T-helper 17 cell (primary cell): ENCODE measurements around the gene CEP295NL. TPM values are rescaled to one million over a fixed set of nuclear protein-coding genes. Genes with fewer than 3 reads are reported as not detected.
"Not testable (repeated sequence)": the region's sequence is repeated elsewhere in the genome, so short reads cannot be mapped to it uniquely, and the experiment has no call there.

Experiments used
- ATAC-seq: fragments of 150-1000 bp; cut with Tn5 transposase; 2 replicates; pipeline ENCODE4 v1.10.0; 2021; ENCODE audit warnings: mild to moderate bottlenecking, moderate library complexity
- DNase-seq, 3 donors: peaks; one replicate each; pipeline versions ENCODE4 v3.0.0 to v3.0.0-alpha.2; 2020 to 2021
- H3K9me3 ChIP-seq: one replicate; pipeline ENCODE4 v1.7.0; 2013; ENCODE audit warnings: low read length, mild to moderate bottlenecking; ENCODE audit not compliant: control insufficient read depth, poor library complexity, severe bottlenecking
- H3K27ac Mint-ChIP-seq: one replicate; pipeline ENCODE4 v1.8.0; 2022; ENCODE audit warnings: mild to moderate bottlenecking, moderate library complexity, mixed read lengths
- H3K27me3 Mint-ChIP-seq: one replicate; pipeline ENCODE4 v1.8.0; 2022; ENCODE audit warnings: mixed read lengths
- H3K36me3 Mint-ChIP-seq: one replicate; pipeline ENCODE4 v1.8.0; 2022; ENCODE audit warnings: low read depth, mixed read lengths
- H3K4me1 Mint-ChIP-seq: one replicate; pipeline ENCODE4 v1.8.0; 2022; ENCODE audit warnings: mild to moderate bottlenecking, mixed read lengths
- H3K4me3 Mint-ChIP-seq: one replicate; pipeline ENCODE4 v1.8.0; 2022; ENCODE audit warnings: mild to moderate bottlenecking, moderate library complexity, mixed read lengths
- total RNA-seq, 4 donors: library from RNA in 2 of 4; stranded (reverse) in 2 of 4; gene quantifications; one replicate each; pipeline ENCODE4 v1.2.3 and lab custom pipeline; 2022 to 2026

The CEP295NL gene, protein sequence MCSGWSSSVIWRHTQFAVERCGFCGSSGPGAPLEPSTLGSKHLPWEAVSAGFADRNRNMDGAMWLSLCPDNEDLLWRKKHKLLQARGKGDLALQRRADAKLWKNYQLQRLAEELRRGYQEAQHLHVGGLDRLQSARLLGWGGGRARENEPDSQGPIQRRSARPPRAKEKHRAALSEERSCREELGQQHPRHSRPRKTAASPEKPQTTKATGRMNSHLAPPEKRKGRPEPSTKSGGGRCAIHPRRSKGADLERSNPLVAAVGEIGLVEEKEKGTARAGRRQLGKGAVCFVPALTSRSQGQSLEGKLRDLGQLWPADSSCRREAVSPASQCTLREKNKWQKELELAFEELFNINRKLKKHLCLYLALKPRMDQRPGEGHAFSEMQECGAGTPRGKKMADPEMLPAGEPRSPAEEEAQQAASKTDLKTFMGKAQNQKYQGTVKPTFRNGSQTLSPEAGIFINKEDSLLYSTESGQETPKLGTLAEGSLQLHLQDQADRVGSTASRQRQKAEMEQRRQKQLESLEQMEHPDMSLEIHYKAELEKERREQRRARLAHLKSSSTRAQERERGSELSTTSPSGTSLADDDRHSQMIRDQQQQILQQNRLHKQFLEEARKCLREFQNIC
- total RNA-seq (1 to 10 TPM; 2.0 to 2.9 TPM), total RNA-seq (lab: John Stamatoyannopoulos, UW) (0 to 0.60 reads per million in 2 donors)

- DNase-seq (no peak), ATAC-seq (peak; percentile 35)
- Mint-ChIP-seq H3K4me3 (peak within 1 kb of the TSS; percentile 28), H3K27me3 (peaks cover 14% of the 10 kb centered on the region), H3K27ac (no peak within 1 kb of the TSS), H3K36me3 (no peaks in the 10 kb centered on the region), H3K4me1 (peaks cover 7% of the 10 kb centered on the region)
- H3K9me3 ChIP-seq, result no peaks in the 10 kb centered on the region
These were observed at the start of gene CEP295NL for GRCh38 chr17:78903101-78903779. TSS of gene CEP295NL (minus strand) at chr17:78903201. CDS start at chr17:78901828, 1,373 bp downstream.

- H3K4me1 Mint-ChIP-seq, result no peaks in the 10 kb centered on the region
- H3K9me3 ChIP-seq, result peaks cover 10% of the 10 kb centered on the region
- ATAC-seq, result no peak
- no peak overlapping the region for H3K27ac Mint-ChIP-seq
- DNase-seq, result no peak
- H3K27me3 Mint-ChIP-seq, result peaks cover 32% of the 10 kb centered on the region
- H3K4me3 Mint-ChIP-seq, result no peak overlapping the region
- H3K36me3 Mint-ChIP-seq, result no peaks in the 10 kb centered on the region
These were observed 49.7 kb upstream of the CEP295NL start for GRCh38 chr17:78952706-78953105.

DNA sequence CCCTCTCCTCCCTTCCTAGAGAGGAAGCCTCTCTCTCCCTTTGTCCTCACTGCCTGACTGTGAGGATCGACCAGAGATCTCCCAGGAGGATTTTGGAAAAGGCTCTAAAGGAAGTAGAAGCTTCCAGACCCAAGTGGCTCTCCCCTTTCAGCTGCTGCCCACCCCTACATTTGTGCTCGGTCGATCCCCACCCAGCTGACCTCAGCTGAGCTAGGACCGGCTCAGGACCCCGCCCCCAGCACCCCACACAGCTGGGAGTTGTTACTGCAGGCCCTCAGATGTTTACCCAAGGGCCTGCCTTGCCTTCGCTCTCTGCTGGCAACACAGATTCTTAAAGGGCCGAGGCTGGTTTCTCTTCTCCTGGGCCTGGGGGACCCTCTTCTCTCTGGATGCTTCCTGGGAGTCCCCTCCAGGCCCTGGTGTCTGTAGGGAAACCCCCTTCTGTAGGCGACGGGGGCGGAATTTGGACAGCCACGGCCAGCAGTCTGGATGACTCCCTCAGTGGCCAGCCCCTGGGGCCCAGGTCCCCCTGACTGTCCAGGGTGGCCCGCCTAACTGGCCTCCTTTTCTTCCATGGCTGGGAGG lies 49.1 kb upstream of the CEP295NL start:
- DNase-seq, result no peak
- no peak overlapping the region for H3K27ac Mint-ChIP-seq
- H3K9me3 ChIP-seq, result peaks cover 10% of the 10 kb centered on the region
- H3K4me3 Mint-ChIP-seq, result no peak overlapping the region
- H3K36me3 Mint-ChIP-seq, result no peaks in the 10 kb centered on the region
- H3K4me1 Mint-ChIP-seq, result no peaks in the 10 kb centered on the region
- peaks cover 28% of the 10 kb centered on the region for H3K27me3 Mint-ChIP-seq
- no peak for ATAC-seq

DNA sequence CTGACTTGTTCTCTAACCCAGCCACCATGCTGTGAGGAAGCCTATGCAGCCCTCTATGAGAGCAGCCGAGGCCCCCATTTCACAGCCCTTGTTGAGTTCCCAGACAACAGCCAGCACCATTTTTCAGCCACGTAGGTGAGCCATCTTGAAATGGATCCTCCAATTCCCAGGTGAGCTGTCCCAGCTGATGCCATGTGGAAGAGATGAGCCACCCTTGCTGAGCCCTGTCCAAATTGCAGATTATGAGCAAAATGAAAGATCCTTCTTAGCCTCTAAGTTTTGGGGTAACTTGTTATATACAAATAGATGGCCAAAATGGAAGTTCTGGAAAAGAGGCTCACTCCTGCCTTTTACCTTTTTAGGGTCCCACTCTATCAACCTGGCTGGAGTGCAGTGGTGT lies 47.9 kb upstream of the CEP295NL start:
- Mint-ChIP-seq H3K27ac (no peak overlapping the region), H3K36me3 (no peaks in the 10 kb centered on the region), H3K4me3 (no peak overlapping the region), H3K27me3 (peaks cover 34% of the 10 kb centered on the region), H3K4me1 (no peaks in the 10 kb centered on the region)
- H3K9me3 ChIP-seq, result peaks cover 10% of the 10 kb centered on the region
- no peak for ATAC-seq
- DNase-seq, result no peak

DNA sequence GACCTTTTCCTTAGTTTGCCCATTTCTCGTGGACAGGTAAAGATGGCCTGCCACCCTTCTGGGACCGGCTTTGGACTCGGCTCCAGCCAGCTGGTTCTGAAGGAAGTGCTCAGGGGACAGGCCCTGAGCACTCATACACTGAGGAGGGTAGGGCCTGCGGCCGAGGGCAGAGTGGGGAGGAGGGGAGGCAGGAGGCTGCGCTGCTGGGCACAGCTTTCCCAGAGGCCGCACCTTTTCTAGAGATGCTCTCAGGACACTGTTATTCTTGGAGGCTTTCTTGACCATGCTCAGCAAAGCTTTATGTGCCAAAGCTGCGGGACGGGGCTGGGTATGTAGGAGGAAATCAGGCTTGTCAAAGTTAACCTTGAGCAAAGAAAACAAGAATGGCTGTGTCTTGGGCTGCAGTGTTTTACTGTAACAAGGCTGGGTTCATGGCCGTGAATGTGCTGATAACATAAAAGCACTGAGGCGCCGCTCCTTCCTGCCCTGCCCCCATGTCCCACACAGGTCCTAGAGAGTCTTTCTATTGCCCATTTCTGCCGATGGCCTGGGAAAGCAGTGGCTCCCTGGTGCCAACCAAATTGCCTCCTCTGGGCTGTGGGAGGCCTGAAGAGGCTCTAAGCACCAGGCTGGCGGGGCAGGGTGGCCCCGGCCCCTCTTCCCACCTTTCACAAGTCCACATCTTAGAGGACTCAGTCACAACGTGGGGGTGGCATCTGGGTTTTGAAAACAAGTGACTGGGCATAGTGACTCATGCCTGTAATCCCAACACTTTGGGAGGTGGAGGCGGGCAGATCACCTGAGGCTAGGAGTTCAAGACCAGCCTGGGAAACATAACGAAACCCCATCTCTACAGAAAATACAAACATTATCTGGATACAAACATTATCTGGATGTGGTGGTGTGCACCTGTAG lies 44.5 kb upstream of the CEP295NL start:
- ATAC-seq (no peak), DNase-seq (no peak)
- no peak overlapping the region for H3K27ac Mint-ChIP-seq
- H3K9me3 ChIP-seq, result peaks cover 10% of the 10 kb centered on the region
- peaks cover 22% of the 10 kb centered on the region for H3K27me3 Mint-ChIP-seq
- H3K36me3 Mint-ChIP-seq, result no peaks in the 10 kb centered on the region
- H3K4me3 Mint-ChIP-seq, result no peak overlapping the region
- H3K4me1 Mint-ChIP-seq, result no peaks in the 10 kb centered on the region

GRCh38 chr17:78946631-78947030 lies 43.6 kb upstream of the CEP295NL start:
- Mint-ChIP-seq H3K27me3 (peaks cover 18% of the 10 kb centered on the region), H3K36me3 (no peaks in the 10 kb centered on the region), H3K27ac (no peak overlapping the region), H3K4me1 (no peaks in the 10 kb centered on the region), H3K4me3 (no peak overlapping the region)
- peaks cover 10% of the 10 kb centered on the region for H3K9me3 ChIP-seq
- ATAC-seq, result no peak
- no peak for DNase-seq

DNA sequence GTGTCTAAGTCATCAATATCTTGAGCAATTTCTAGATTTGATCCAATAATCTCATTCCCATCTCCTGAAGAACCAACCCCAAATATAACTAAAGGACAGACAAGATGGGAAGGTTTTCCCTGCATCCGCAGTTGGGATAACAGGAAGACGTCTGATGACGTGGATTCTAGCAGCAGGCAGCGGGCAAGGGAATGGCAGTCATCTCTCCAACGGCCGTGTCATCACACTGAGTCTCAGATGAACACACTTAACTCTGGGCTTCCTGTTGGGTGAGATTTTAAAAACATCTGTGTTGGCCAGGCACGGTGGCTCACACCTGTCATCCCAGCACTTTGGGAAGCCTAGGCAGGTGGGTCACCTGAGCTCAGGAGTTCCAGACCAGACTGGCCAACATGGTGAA lies 43.1 kb upstream of the CEP295NL start:
- no peaks in the 10 kb centered on the region for H3K36me3 Mint-ChIP-seq
- H3K9me3 ChIP-seq, result peaks cover 9% of the 10 kb centered on the region
- no peak overlapping the region for H3K27ac Mint-ChIP-seq
- no peak overlapping the region for H3K4me3 Mint-ChIP-seq
- H3K4me1 Mint-ChIP-seq, result no peaks in the 10 kb centered on the region
- peaks cover 18% of the 10 kb centered on the region for H3K27me3 Mint-ChIP-seq
- DNase-seq, result no peak
- no peak for ATAC-seq

DNA sequence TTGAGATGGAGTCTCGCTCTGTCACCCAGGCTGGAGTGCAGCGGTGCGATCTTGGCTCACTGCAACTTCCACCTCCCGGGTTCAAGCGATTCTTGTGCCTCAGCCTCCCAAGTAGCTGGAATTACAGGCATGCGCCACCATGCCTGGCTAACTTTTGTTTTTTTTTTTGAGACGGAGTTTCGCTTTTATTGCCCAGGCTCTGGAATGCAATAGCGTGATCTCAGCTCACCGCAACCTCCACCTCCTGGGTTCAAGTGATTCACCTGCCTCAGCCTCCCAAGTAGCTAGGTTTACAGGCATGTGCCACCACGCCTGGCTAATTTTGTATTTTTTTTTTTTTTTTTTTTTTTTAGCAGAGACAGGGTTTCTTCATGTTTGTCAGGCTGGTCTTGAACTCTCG lies 42.5 kb upstream of the CEP295NL start:
- H3K4me3 Mint-ChIP-seq, DNase-seq, H3K9me3 ChIP-seq, H3K36me3 Mint-ChIP-seq, H3K4me1 Mint-ChIP-seq, H3K27ac Mint-ChIP-seq, ATAC-seq: not testable (repeated sequence)
- H3K27me3 Mint-ChIP-seq, result peaks cover 18% of the 10 kb centered on the region

GRCh38 chr17:78944956-78945355 lies 42.0 kb upstream of the CEP295NL start:
- ATAC-seq (no peak), DNase-seq (no peak)
- H3K36me3 Mint-ChIP-seq, result no peaks in the 10 kb centered on the region
- no peak overlapping the region for H3K4me3 Mint-ChIP-seq
- H3K27ac Mint-ChIP-seq, result no peak overlapping the region
- peaks cover 18% of the 10 kb centered on the region for H3K27me3 Mint-ChIP-seq
- no peaks in the 10 kb centered on the region for H3K9me3 ChIP-seq
- no peaks in the 10 kb centered on the region for H3K4me1 Mint-ChIP-seq

DNA sequence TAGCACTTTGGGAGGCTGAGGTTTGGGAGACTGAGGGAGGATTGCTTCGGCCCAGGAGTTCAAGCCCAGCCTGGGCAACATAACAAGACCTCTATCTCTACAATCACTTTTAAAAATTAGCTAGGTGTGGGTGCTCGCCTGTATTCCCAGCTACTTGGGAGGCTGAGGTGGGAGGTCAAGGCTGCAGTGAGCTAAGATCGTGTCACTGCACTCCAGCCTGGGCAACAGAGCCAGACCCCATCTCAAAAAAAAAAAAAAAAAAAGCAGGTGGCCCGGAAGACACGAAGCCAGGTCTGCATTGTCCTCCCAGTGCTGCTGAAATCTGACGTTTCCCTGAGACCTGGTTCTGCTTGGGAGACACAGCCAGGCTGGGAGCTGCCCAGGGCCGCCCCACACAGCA lies 41.0 kb upstream of the CEP295NL start:
- Mint-ChIP-seq H3K36me3 (no peaks in the 10 kb centered on the region), H3K4me3 (no peak overlapping the region), H3K4me1 (no peaks in the 10 kb centered on the region), H3K27me3 (peaks cover 18% of the 10 kb centered on the region), H3K27ac (no peak overlapping the region)
- no peaks in the 10 kb centered on the region for H3K9me3 ChIP-seq
- no peak for ATAC-seq
- DNase-seq, result no peak

- ATAC-seq (no peak), DNase-seq (no peak)
- H3K27ac Mint-ChIP-seq, result no peak overlapping the region
- H3K4me3 Mint-ChIP-seq, result no peak overlapping the region
- no peaks in the 10 kb centered on the region for H3K36me3 Mint-ChIP-seq
- no peaks in the 10 kb centered on the region for H3K4me1 Mint-ChIP-seq
- H3K9me3 ChIP-seq, result no peaks in the 10 kb centered on the region
- peaks cover 6% of the 10 kb centered on the region for H3K27me3 Mint-ChIP-seq
These were observed 37.7 kb upstream of the CEP295NL start for GRCh38 chr17:78940708-78941107.

GRCh38 chr17:78940258-78940657 lies 37.3 kb upstream of the CEP295NL start:
- Mint-ChIP-seq H3K36me3 (no peaks in the 10 kb centered on the region), H3K4me3 (no peak overlapping the region), H3K4me1 (no peaks in the 10 kb centered on the region), H3K27me3 (peaks cover 6% of the 10 kb centered on the region), H3K27ac (no peak overlapping the region)
- H3K9me3 ChIP-seq, result no peaks in the 10 kb centered on the region
- DNase-seq (no peak), ATAC-seq (no peak)
